ENCODE measurements around the gene ZFP36L2.
A peak's percentile ranks its signal among the peaks of the same experiment; 100 is the strongest.

Gene ZFP36L2

DNA sequence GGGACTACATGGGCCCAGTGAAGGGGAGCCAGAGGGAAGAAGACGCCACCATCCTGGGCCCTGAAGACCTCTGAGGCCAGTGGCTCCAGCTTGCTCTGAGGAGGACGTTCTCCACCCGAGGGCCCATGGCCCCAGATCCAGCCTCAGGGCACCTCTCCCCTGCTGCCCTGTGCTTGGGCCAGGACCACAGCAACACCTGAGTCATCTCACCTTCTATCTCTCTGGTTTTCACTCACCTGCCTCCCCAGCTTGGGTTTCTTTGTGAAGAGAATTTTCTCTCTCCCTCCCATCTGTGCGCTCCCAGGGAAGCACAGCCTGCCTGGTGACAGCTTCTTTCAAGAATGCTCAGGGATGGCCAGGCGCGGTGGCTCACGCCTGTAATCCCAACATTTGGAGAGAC lies 19.8 kb downstream of the ZFP36L2 start:
- H3K4me3 ChIP-seq (ENCODE audit: severe bottlenecking): no peak overlapping the region
- no peak overlapping the region for H3K27ac ChIP-seq (ENCODE audit: poor library complexity, severe bottlenecking)
- no peaks in the 10 kb centered on the region for H3K36me3 ChIP-seq (ENCODE audit: low read depth)
- DNase-seq (ENCODE audit: low spot score): no peak
- H3K9me3 ChIP-seq (ENCODE audit: severe bottlenecking): no peaks in the 10 kb centered on the region
- no peak for ATAC-seq (ENCODE audit: low read depth)
- peaks cover 3% of the 10 kb centered on the region for H3K4me1 ChIP-seq (ENCODE audit: insufficient read depth, poor library complexity, severe bottlenecking)
- TF ChIP-seq, protein P1, sequence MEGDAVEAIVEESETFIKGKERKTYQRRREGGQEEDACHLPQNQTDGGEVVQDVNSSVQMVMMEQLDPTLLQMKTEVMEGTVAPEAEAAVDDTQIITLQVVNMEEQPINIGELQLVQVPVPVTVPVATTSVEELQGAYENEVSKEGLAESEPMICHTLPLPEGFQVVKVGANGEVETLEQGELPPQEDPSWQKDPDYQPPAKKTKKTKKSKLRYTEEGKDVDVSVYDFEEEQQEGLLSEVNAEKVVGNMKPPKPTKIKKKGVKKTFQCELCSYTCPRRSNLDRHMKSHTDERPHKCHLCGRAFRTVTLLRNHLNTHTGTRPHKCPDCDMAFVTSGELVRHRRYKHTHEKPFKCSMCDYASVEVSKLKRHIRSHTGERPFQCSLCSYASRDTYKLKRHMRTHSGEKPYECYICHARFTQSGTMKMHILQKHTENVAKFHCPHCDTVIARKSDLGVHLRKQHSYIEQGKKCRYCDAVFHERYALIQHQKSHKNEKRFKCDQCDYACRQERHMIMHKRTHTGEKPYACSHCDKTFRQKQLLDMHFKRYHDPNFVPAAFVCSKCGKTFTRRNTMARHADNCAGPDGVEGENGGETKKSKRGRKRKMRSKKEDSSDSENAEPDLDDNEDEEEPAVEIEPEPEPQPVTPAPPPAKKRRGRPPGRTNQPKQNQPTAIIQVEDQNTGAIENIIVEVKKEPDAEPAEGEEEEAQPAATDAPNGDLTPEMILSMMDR (IDR thresholded peaks at IDR 0.05; ENCODE audit: poor library complexity, severe bottlenecking): no peak
- no peaks in the 10 kb centered on the region for H3K27me3 ChIP-seq (ENCODE audit: insufficient read depth, poor library complexity, severe bottlenecking)

DNA sequence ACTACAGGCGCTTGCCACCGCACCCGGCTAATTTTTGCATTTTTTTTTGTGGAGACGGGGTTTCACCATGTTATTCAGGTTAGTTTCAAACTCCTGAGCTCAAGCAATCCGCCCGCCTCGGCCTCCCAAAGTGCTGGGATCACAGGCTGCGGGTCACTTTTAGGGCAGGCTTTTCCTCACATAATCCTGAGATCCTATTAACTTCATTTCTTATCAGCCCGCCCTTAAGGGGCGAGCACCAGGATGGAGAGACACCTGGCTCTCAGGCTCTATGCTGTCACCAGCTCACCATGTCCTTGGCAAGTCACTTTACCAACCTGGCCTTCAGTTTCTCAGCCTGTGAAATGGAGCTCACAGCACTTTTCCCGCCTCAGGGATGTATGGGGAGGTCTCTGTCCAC lies 23.0 kb downstream of the ZFP36L2 start:
- no peak for ATAC-seq (ENCODE audit: low read depth)
- Histone ChIP-seq H3K4me1 (ENCODE audit: insufficient read depth, poor library complexity, severe bottlenecking) (peaks cover 15% of the 10 kb centered on the region), H3K9me3 (ENCODE audit: severe bottlenecking) (no peaks in the 10 kb centered on the region), H3K4me3 (ENCODE audit: severe bottlenecking) (no peak overlapping the region), H3K27ac (ENCODE audit: poor library complexity, severe bottlenecking) (no peak overlapping the region), H3K36me3 (ENCODE audit: low read depth) (no peaks in the 10 kb centered on the region), H3K27me3 (ENCODE audit: insufficient read depth, poor library complexity, severe bottlenecking) (no peaks in the 10 kb centered on the region)
- no peak for DNase-seq (ENCODE audit: low spot score)
- TF ChIP-seq, protein P1 (IDR thresholded peaks at IDR 0.05; ENCODE audit: poor library complexity, severe bottlenecking): no peak

DNA sequence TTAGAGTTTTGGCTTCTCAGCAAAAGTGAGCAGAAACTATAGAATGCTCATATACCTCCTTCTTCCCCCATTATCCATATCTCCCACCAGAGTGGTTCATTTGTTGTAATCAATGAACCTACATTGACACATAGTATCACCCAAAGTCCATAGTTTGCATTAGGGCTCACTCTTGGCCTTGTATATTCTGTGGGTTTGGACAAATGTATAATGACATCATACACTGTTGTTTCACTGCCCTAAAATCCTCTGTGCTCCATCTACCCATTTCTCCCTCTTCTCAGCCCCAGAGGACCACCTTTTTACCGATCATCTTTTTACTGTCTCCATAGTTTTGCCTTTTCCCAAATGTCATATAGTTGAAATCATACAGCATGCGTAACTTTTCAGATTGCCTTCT lies 24.1 kb downstream of the ZFP36L2 start:
- TF ChIP-seq, protein P1 (IDR thresholded peaks at IDR 0.05; ENCODE audit: poor library complexity, severe bottlenecking): no peak
- Histone ChIP-seq H3K4me3 (ENCODE audit: severe bottlenecking) (no peak overlapping the region), H3K4me1 (ENCODE audit: insufficient read depth, poor library complexity, severe bottlenecking) (peaks cover 13% of the 10 kb centered on the region), H3K9me3 (ENCODE audit: severe bottlenecking) (no peaks in the 10 kb centered on the region), H3K36me3 (ENCODE audit: low read depth) (no peaks in the 10 kb centered on the region), H3K27me3 (ENCODE audit: insufficient read depth, poor library complexity, severe bottlenecking) (no peaks in the 10 kb centered on the region), H3K27ac (ENCODE audit: poor library complexity, severe bottlenecking) (no peak overlapping the region)
- no peak for DNase-seq (ENCODE audit: low spot score)
- ATAC-seq (ENCODE audit: low read depth): no peak

DNA sequence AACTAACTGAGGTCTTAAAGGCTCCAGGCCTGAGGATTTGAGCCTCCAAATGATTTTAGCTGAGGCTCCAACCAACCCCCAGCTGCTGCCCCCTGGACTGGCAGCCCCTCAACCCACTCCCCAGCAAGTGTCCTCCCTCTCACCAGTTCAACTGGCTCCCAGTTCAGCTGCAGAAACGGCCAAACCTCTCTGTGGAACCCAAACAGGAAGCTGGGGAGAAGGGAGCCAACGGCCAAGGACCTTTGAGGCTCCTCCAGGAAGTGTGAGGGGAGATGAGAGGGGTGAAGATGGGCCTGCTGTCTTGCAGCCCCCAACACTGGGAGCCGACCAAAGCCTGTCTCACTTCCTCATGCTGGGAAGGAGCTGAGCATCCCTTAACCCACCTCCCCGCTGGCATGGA lies 24.9 kb downstream of the ZFP36L2 start:
- no peak for DNase-seq (ENCODE audit: low spot score)

DNA sequence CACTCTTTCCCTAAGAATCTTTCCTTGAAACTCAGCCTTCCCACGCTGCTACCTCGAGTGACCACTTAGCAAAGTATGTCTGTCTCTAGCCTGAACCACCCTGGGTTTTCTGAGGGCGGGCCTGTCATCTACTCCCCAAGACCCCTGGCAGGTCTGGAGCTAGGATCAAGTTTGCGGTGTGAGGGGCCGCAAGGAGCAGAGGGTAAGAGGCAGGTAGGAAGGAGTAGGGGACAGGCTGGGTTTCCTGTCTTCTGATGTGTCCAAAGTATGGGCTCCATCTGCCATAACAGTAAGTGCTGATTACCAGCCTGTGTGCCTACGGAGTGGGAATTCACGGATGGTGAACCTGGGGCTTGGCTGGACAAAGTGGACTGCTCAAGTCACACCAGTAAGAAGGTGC lies 25.4 kb downstream of the ZFP36L2 start:
- H3K9me3 ChIP-seq (ENCODE audit: severe bottlenecking): no peaks in the 10 kb centered on the region
- ATAC-seq (ENCODE audit: low read depth): no peak
- H3K4me1 ChIP-seq (ENCODE audit: insufficient read depth, poor library complexity, severe bottlenecking): peaks cover 13% of the 10 kb centered on the region
- TF ChIP-seq, protein P1 (IDR thresholded peaks at IDR 0.05; ENCODE audit: poor library complexity, severe bottlenecking): no peak
- H3K27me3 ChIP-seq (ENCODE audit: insufficient read depth, poor library complexity, severe bottlenecking): no peaks in the 10 kb centered on the region
- no peak overlapping the region for H3K4me3 ChIP-seq (ENCODE audit: severe bottlenecking)
- no peaks in the 10 kb centered on the region for H3K36me3 ChIP-seq (ENCODE audit: low read depth)
- peak overlapping the region; percentile 82 for H3K27ac ChIP-seq (ENCODE audit: poor library complexity, severe bottlenecking)
- no peak for DNase-seq (ENCODE audit: low spot score)

More for the DNA sequence above, 24.9 kb downstream of the ZFP36L2 start:
- Histone ChIP-seq H3K27me3 (ENCODE audit: insufficient read depth, poor library complexity, severe bottlenecking) (no peaks in the 10 kb centered on the region), H3K9me3 (ENCODE audit: severe bottlenecking) (no peaks in the 10 kb centered on the region), H3K4me1 (ENCODE audit: insufficient read depth, poor library complexity, severe bottlenecking) (peaks cover 13% of the 10 kb centered on the region), H3K27ac (ENCODE audit: poor library complexity, severe bottlenecking) (peak overlapping the region; percentile 82), H3K4me3 (ENCODE audit: severe bottlenecking) (no peak overlapping the region), H3K36me3 (ENCODE audit: low read depth) (no peaks in the 10 kb centered on the region)
- no peak for ATAC-seq (ENCODE audit: low read depth)
- TF ChIP-seq, protein P1 (IDR thresholded peaks at IDR 0.05; ENCODE audit: poor library complexity, severe bottlenecking): no peak

Measured in RWPE2 (cell line).